Endothelial cell (in vitro differentiated cells): ENCODE results near the gene OR5K2. TPM values are rescaled to one million over a fixed set of nuclear protein-coding genes. Genes with fewer than 3 reads are reported as not detected.

Source experiments
- DNase-seq: peaks from one replicate; pipeline ENCODE4 v3.0.0; 2021; ENCODE audit warnings: low spot score
- H3K27ac Mint-ChIP-seq: one replicate; pipeline ENCODE4 v1.8.0; 2021; ENCODE audit warnings: mixed read lengths, inconsistent platforms; ENCODE audit not compliant: unreplicated experiment
- H3K27me3 Mint-ChIP-seq: one replicate; pipeline ENCODE4 v1.8.0; 2021; ENCODE audit warnings: mild to moderate bottlenecking, moderate library complexity, mixed read lengths, inconsistent platforms; ENCODE audit not compliant: unreplicated experiment
- H3K36me3 Mint-ChIP-seq: one replicate; pipeline ENCODE4 v1.8.0; 2021; ENCODE audit warnings: mild to moderate bottlenecking, low read depth, mixed read lengths, inconsistent platforms; ENCODE audit not compliant: unreplicated experiment
- H3K4me1 Mint-ChIP-seq: one replicate; pipeline ENCODE4 v1.8.0; 2021; ENCODE audit warnings: mild to moderate bottlenecking, mixed read lengths, inconsistent platforms; ENCODE audit not compliant: unreplicated experiment
- H3K4me3 Mint-ChIP-seq: one replicate; pipeline ENCODE4 v1.8.0; 2021; ENCODE audit warnings: mild to moderate bottlenecking, mixed read lengths, inconsistent platforms; ENCODE audit not compliant: unreplicated experiment
- H3K9me3 Mint-ChIP-seq: one replicate; pipeline ENCODE4 v1.8.0; 2021; ENCODE audit warnings: mixed read lengths, inconsistent platforms; ENCODE audit not compliant: unreplicated experiment
- CTCF ChIP-seq: fragments of 200-600 bp; sonication (generic); IDR thresholded peaks from one replicate; pipeline ENCODE4 v1.5.0; 2021; ENCODE audit warnings: antibody characterized with exemption; ENCODE audit not compliant: unreplicated experiment
- total RNA-seq: library from RNA; stranded (reverse); fragmentation: NEBNext Ultra II Directional; extraction: Animal tissue kit (Norgen Biotek cat#: 25700); gene quantifications from one replicate; pipeline ENCODE4 v1.2.1, GENCODE V29; 2021; ENCODE audit not compliant: unreplicated experiment

Gene OR5K2
- total RNA-seq, 1 donor from 2014 or later: not detected

GRCh38 chr3:98500019-98500418, 2.5 kb downstream of the OR5K2 start:
- H3K4me3 Mint-ChIP-seq: no peak overlapping the region
- no peaks in the 10 kb centered on the region for H3K4me1 Mint-ChIP-seq
- no peaks in the 10 kb centered on the region for H3K36me3 Mint-ChIP-seq
- no peak for TF ChIP-seq CTCF
- no peaks in the 10 kb centered on the region for H3K27me3 Mint-ChIP-seq
- no peak overlapping the region for H3K27ac Mint-ChIP-seq
- DNase-seq: no peak
- H3K9me3 Mint-ChIP-seq: no peaks in the 10 kb centered on the region

- H3K9me3 Mint-ChIP-seq: no peaks in the 10 kb centered on the region
- H3K4me3 Mint-ChIP-seq: no peak overlapping the region
- H3K27me3 Mint-ChIP-seq: peaks cover 3% of the 10 kb centered on the region
- H3K4me1 Mint-ChIP-seq: no peaks in the 10 kb centered on the region
- no peak for DNase-seq
- no peak overlapping the region for H3K27ac Mint-ChIP-seq
- H3K36me3 Mint-ChIP-seq: peaks cover 3% of the 10 kb centered on the region
- no peak for TF ChIP-seq CTCF
These were observed 3.8 kb downstream of the OR5K2 start for GRCh38 chr3:98501270-98501669.

GRCh38 chr3:98501863-98502576, 4.5 kb downstream of the OR5K2 start:
- Mint-ChIP-seq H3K4me1 (no peaks in the 10 kb centered on the region), H3K36me3 (peaks cover 3% of the 10 kb centered on the region), H3K27ac (no peak overlapping the region), H3K4me3 (no peak overlapping the region), H3K27me3 (peaks cover 3% of the 10 kb centered on the region), H3K9me3 (no peaks in the 10 kb centered on the region)
- DNase-seq: no peak
- no peak for TF ChIP-seq CTCF

- H3K27me3 Mint-ChIP-seq: peaks cover 3% of the 10 kb centered on the region
- no peak for TF ChIP-seq CTCF
- H3K4me1 Mint-ChIP-seq: no peaks in the 10 kb centered on the region
- H3K36me3 Mint-ChIP-seq: peaks cover 3% of the 10 kb centered on the region
- H3K4me3 Mint-ChIP-seq: no peak overlapping the region
- H3K27ac Mint-ChIP-seq: no peak overlapping the region
- DNase-seq: no peak
- H3K9me3 Mint-ChIP-seq: no peaks in the 10 kb centered on the region
These were observed 7.1 kb downstream of the OR5K2 start for GRCh38 chr3:98504539-98504938.

- Mint-ChIP-seq H3K36me3 (peaks cover 3% of the 10 kb centered on the region), H3K4me1 (no peaks in the 10 kb centered on the region), H3K4me3 (no peak overlapping the region), H3K27me3 (peaks cover 3% of the 10 kb centered on the region), H3K9me3 (no peaks in the 10 kb centered on the region), H3K27ac (no peak overlapping the region)
- no peak for DNase-seq
- no peak for TF ChIP-seq CTCF
These were observed 11.1 kb downstream of the OR5K2 start for GRCh38 chr3:98508582-98508981.
